Erythroblast (primary cell): ENCODE data around the gene FNIP2.

Experiments
- GATA1 ChIP-seq: IDR thresholded peaks from 2 replicates; pipeline ENCODE4 v1.6.1; 2011; ENCODE audit warnings: low read depth, mild to moderate bottlenecking, control low read depth, low read length, moderate library complexity
- POLR2A ChIP-seq: IDR thresholded peaks from 2 replicates; pipeline ENCODE4 v1.6.1; 2011; ENCODE audit warnings: mild to moderate bottlenecking, low read length

GRCh38 chr4:158936238-158936637 is 167.4 kb downstream of the FNIP2 start:
- TF ChIP-seq POLR2A (no peak), GATA1 (no peak)
